Measurements from ENCODE around the gene SPPL3. TPM values are rescaled to one million over a fixed set of nuclear protein-coding genes. Genes with fewer than 3 reads are reported as not detected.

Gene SPPL3
- total RNA-seq, 1 donor from 2014 or later, result 22.3 TPM

- Histone ChIP-seq H3K27me3 (ENCODE audit: control insufficient read depth, insufficient read depth, low read length) (no peaks in the 10 kb centered on the region), H3K4me3 (ENCODE audit: low read depth, low read length) (no peak overlapping the region), H3K36me3 (ENCODE audit: control insufficient read depth, insufficient read depth, low read length) (no peaks in the 10 kb centered on the region)
- no peak for DNase-seq (ENCODE audit: low read depth)
- TF ChIP-seq CTCF (IDR thresholded peaks at IDR 0.05; ENCODE audit: insufficient read depth, low read length, poor library complexity, severe bottlenecking), result no peak
Measured at GRCh38 chr12:120791669-120792176, 112.4 kb downstream of the SPPL3 start.

DNA sequence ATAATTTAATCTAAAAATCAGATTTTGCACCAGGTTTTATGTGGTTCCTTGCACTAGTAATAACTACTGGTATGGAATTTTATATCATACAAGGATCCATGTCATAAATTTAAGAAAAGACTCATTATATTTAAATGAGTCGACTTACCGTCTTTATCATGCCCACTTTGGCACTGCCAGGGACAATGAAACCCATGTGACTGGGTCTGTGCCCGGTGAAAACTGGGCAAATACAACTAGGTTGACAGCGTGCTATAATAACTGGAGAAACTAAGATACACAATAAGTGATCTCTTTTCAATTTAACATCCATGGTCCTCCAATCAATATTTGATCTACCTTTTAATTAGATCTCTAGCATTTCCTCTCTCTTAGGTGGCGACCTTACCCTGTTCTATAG, 114.0 kb downstream of the SPPL3 start:
- H3K4me3 ChIP-seq (ENCODE audit: low read depth, low read length), result no peak overlapping the region
- TF ChIP-seq CTCF (IDR thresholded peaks at IDR 0.05; ENCODE audit: insufficient read depth, low read length, poor library complexity, severe bottlenecking), result no peak
- H3K36me3 ChIP-seq (ENCODE audit: control insufficient read depth, insufficient read depth, low read length), result no peaks in the 10 kb centered on the region

GRCh38 chr12:120787889-120788288, 116.3 kb downstream of the SPPL3 start:
- no peak overlapping the region for H3K4me3 ChIP-seq (ENCODE audit: low read depth, low read length)
- H3K36me3 ChIP-seq (ENCODE audit: control insufficient read depth, insufficient read depth, low read length), result no peaks in the 10 kb centered on the region
- DNase-seq (ENCODE audit: low read depth), result no peak
- no peak for TF ChIP-seq CTCF (IDR thresholded peaks at IDR 0.05; ENCODE audit: insufficient read depth, low read length, poor library complexity, severe bottlenecking)
- no peaks in the 10 kb centered on the region for H3K27me3 ChIP-seq (ENCODE audit: control insufficient read depth, insufficient read depth, low read length)

More for the DNA sequence above, 114.0 kb downstream of the SPPL3 start:
- DNase-seq (ENCODE audit: low read depth), result no peak
- H3K27me3 ChIP-seq (ENCODE audit: control insufficient read depth, insufficient read depth, low read length), result no peaks in the 10 kb centered on the region

DNA sequence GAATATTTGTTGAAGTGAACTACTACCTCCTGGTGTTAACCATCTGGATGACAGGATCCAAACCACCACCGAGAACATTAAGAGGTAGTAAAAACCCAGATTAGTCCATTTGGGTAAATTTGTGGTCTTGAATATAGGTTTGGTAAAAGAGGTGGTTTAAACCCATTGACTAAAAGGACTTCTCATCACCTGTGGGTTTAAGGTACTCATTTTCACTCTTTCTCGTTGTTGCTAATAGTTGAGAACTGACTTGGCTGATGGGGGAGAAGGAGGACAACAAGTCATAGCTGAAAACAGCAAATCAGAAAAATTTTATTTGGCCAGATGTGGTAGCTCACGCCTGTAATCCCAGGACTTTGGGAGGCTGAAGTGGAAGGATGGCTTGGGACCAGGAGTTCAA, 119.4 kb downstream of the SPPL3 start:
- Histone ChIP-seq H3K27me3 (ENCODE audit: control insufficient read depth, insufficient read depth, low read length) (no peaks in the 10 kb centered on the region), H3K36me3 (ENCODE audit: control insufficient read depth, insufficient read depth, low read length) (no peaks in the 10 kb centered on the region)
- TF ChIP-seq CTCF (IDR thresholded peaks at IDR 0.05; ENCODE audit: insufficient read depth, low read length, poor library complexity, severe bottlenecking), result no peak

GRCh38 chr12:120783197-120783596, 121.0 kb downstream of the SPPL3 start:
- H3K27me3 ChIP-seq (ENCODE audit: control insufficient read depth, insufficient read depth, low read length), result no peaks in the 10 kb centered on the region

More for the DNA sequence above, 119.4 kb downstream of the SPPL3 start:
- H3K4me3 ChIP-seq (ENCODE audit: low read depth, low read length), result no peak overlapping the region
- DNase-seq (ENCODE audit: low read depth), result no peak

More at GRCh38 chr12:120783197-120783596, 121.0 kb downstream of the SPPL3 start:
- Histone ChIP-seq H3K36me3 (ENCODE audit: control insufficient read depth, insufficient read depth, low read length) (no peaks in the 10 kb centered on the region), H3K4me3 (ENCODE audit: low read depth, low read length) (no peak overlapping the region)
- DNase-seq (ENCODE audit: low read depth), result no peak
- TF ChIP-seq CTCF (IDR thresholded peaks at IDR 0.05; ENCODE audit: insufficient read depth, low read length, poor library complexity, severe bottlenecking), result no peak

All from kidney epithelial cell (primary cell).